Upper lobe of left lung (tissue), 6 donors: ENCODE results near the gene UBAP1. TPM values are rescaled to one million over a fixed set of nuclear protein-coding genes. Genes with fewer than 3 reads are reported as not detected.
"Not testable (repeated sequence)": the region's sequence is repeated elsewhere in the genome, so short reads cannot be mapped to it uniquely, and the experiment has no call there.

ENCODE experiments used
- ATAC-seq, 2 donors: fragments of 200-7000 bp; cut with Tn5 transposase; one replicate each; pipeline ENCODE4 v1.9.1; 2022; ENCODE audit warnings: mild to moderate bottlenecking in 2 of 2, moderate library complexity in 2 of 2; ENCODE audit not compliant: low FRiP score in 2 of 2
- DNase-seq, 2 donors: peaks; one replicate each; pipeline ENCODE4 v3.0.0-alpha.2; 2019 to 2020
- H3K27ac ChIP-seq, 4 donors: fragments of 200-600 bp; sonication (generic); one replicate each; pipeline ENCODE4 v1.5.1; 2016 to 2019
- H3K27me3 ChIP-seq, 4 donors: fragments of 200-600 bp; sonication (generic); one replicate each; pipeline ENCODE4 v1.5.1; 2017 to 2019
- H3K36me3 ChIP-seq, 4 donors: fragments of 200-600 bp; sonication (generic); one replicate each; pipeline ENCODE4 v1.5.1; 2016 to 2019
- H3K4me1 ChIP-seq, 4 donors: fragments of 200-600 bp; sonication (generic); one replicate each; pipeline ENCODE4 v1.5.1; 2018 to 2019
- H3K4me3 ChIP-seq, 4 donors: fragments of 200-600 bp; sonication (generic); one replicate each; pipeline ENCODE4 v1.5.1; 2017 to 2019; ENCODE audit warnings: mild to moderate bottlenecking in 2 of 4, moderate library complexity in 1 of 4
- H3K9me3 ChIP-seq, 4 donors: fragments of 200-600 bp; sonication (generic); one replicate each; pipeline ENCODE4 v1.5.1; 2018 to 2019
- CTCF ChIP-seq, 6 experiments: fragments of 450-650 bp in 4 of 6; fragments of 200-600 bp in 2 of 6; sonication (generic) in 2 of 6; IDR thresholded peaks; one replicate each; pipeline ENCODE4 v1.5.1; 2016 to 2019; ENCODE audit warnings: antibody characterized with exemption in 6 of 6
- EP300 ChIP-seq, 4 donors: sonication (generic); formaldehyde crosslinking; IDR thresholded peaks; one replicate each; pipeline ENCODE4 v1.5.1; 2017; ENCODE audit warnings: antibody characterized with exemption in 4 of 4, control low read depth in 2 of 4
- POLR2A ChIP-seq, 4 donors: fragments of 450-650 bp; IDR thresholded peaks; one replicate each; pipeline ENCODE4 v1.5.1; 2016 to 2017; ENCODE audit warnings: antibody characterized with exemption in 4 of 4, mild to moderate bottlenecking in 2 of 4
- POLR2AphosphoS5 ChIP-seq, 2 donors: sonication (generic); formaldehyde crosslinking; IDR thresholded peaks; one replicate each; pipeline ENCODE4 v1.5.1; 2017; ENCODE audit warnings: antibody characterized with exemption in 2 of 2
- WGBS, 2 donors: methylation state at CpG; one replicate each; pipeline ENCODE4 v1.1.5; 2017 to 2018; 5-methylcytosine and 5-hydroxymethylcytosine counted together
- total RNA-seq, 6 donors: library from RNA; depleted of rRNA in 4 of 6; stranded (reverse); fragments of >200 nt in 4 of 6; gene quantifications; one replicate each; pipeline versions ENCODE4 v1.1.0 to v1.2.1, GENCODE V29; 2016 to 2021
- donor health status: DM: no; HTN: no; CAD: no; lungs with moderate emphysema.
- donor health status: DM: no; HTN: yes; CAD: no; lungs with severe emphysema.

UBAP1 gene
- total RNA-seq, 6 donors from 2014 or later: 37.7 to 62.2 (median 48.1) TPM

- H3K27me3 ChIP-seq: no peaks in the 10 kb centered on the region
- ATAC-seq: no peak
- TF ChIP-seq POLR2AphosphoS5 (IDR thresholded peaks at IDR 0.05) (no peak), CTCF (IDR thresholded peaks at IDR 0.05) (no peak), POLR2A (IDR thresholded peaks at IDR 0.05) (no peak), EP300 (IDR thresholded peaks at IDR 0.05) (no peak)
- no peak overlapping the region for H3K27ac ChIP-seq
- peaks cover 3 to 30% (median 18%) of the 10 kb centered on the region in 4 donors for H3K36me3 ChIP-seq
- H3K4me1 ChIP-seq: peaks cover 0 to 5% (median 2%) of the 10 kb centered on the region in 4 donors
- no peak for DNase-seq
- 92 to 94% methylated on average over 2 of the region's 2 CpGs for WGBS, 2 donors
- no peaks in the 10 kb centered on the region for H3K9me3 ChIP-seq
- H3K4me3 ChIP-seq: no peak overlapping the region
Measured at GRCh38 chr9:34232201-34232600, 53.4 kb downstream of the UBAP1 start.

GRCh38 chr9:34233672-34234071 is 54.8 kb downstream of the UBAP1 start:
- Histone ChIP-seq H3K4me1 (peaks cover 0 to 5% (median 3%) of the 10 kb centered on the region in 4 donors), H3K27me3 (no peaks in the 10 kb centered on the region), H3K36me3 (peaks cover 3 to 33% (median 27%) of the 10 kb centered on the region in 4 donors), H3K4me3 (no peak overlapping the region), H3K9me3 (no peaks in the 10 kb centered on the region), H3K27ac (no peak overlapping the region)
- ATAC-seq (peak; percentile 21 to 49), DNase-seq (no peak)
- WGBS, 2 donors: 75 to 86% methylated on average over 1 of the region's 1 CpG
- TF ChIP-seq POLR2A (IDR thresholded peaks at IDR 0.05): no peak
- peak in 1 of 4 donors; percentile 42 for TF ChIP-seq EP300 (IDR thresholded peaks at IDR 0.05)
- no peak for TF ChIP-seq CTCF (IDR thresholded peaks at IDR 0.05)
- no peak for TF ChIP-seq POLR2AphosphoS5 (IDR thresholded peaks at IDR 0.05)

GRCh38 chr9:34237836-34238235 is 59.0 kb downstream of the UBAP1 start:
- Histone ChIP-seq H3K27me3 (no peaks in the 10 kb centered on the region), H3K4me1 (peaks cover 5 to 11% (median 8%) of the 10 kb centered on the region in 4 donors), H3K36me3 (peaks cover 15 to 59% (median 45%) of the 10 kb centered on the region in 4 donors), H3K9me3 (no peaks in the 10 kb centered on the region), H3K4me3 (no peak overlapping the region), H3K27ac (no peak overlapping the region)
- 90% methylated on average over 4 of the region's 4 CpGs for whole genome bisulfite sequencing, 2 donors
- TF ChIP-seq POLR2A (IDR thresholded peaks at IDR 0.05): no peak
- no peak for TF ChIP-seq EP300 (IDR thresholded peaks at IDR 0.05)
- TF ChIP-seq POLR2AphosphoS5 (IDR thresholded peaks at IDR 0.05): no peak
- ATAC-seq (peak in 1 of 2 donors; percentile 62), DNase-seq (no peak)

GRCh38 chr9:34240006-34240405 is 61.2 kb downstream of the UBAP1 start:
- DNase-seq (no peak), ATAC-seq (no peak)
- TF ChIP-seq POLR2A (IDR thresholded peaks at IDR 0.05) (no peak), CTCF (IDR thresholded peaks at IDR 0.05) (no peak), POLR2AphosphoS5 (IDR thresholded peaks at IDR 0.05) (no peak), EP300 (IDR thresholded peaks at IDR 0.05) (no peak)
- no peaks in the 10 kb centered on the region for H3K9me3 ChIP-seq
- peaks cover 13 to 58% (median 47%) of the 10 kb centered on the region in 4 donors for H3K36me3 ChIP-seq
- no peak overlapping the region for H3K27ac ChIP-seq
- 29 to 54% methylated on average over 1 of the region's 1 CpG for WGBS, 2 donors
- H3K27me3 ChIP-seq: no peaks in the 10 kb centered on the region
- H3K4me3 ChIP-seq: no peak overlapping the region
- peaks cover 0 to 10% (median 5%) of the 10 kb centered on the region in 4 donors for H3K4me1 ChIP-seq

GRCh38 chr9:34242830-34243229 is 64.0 kb downstream of the UBAP1 start:
- Histone ChIP-seq H3K27ac (no peak overlapping the region), H3K9me3 (no peaks in the 10 kb centered on the region), H3K36me3 (peaks cover 19 to 51% (median 33%) of the 10 kb centered on the region in 4 donors), H3K27me3 (no peaks in the 10 kb centered on the region), H3K4me3 (no peak overlapping the region), H3K4me1 (peaks cover 5 to 14% (median 11%) of the 10 kb centered on the region in 4 donors)
- ATAC-seq: no peak
- no peak for TF ChIP-seq POLR2A (IDR thresholded peaks at IDR 0.05)
- no peak for TF ChIP-seq CTCF (IDR thresholded peaks at IDR 0.05)
- TF ChIP-seq EP300 (IDR thresholded peaks at IDR 0.05): no peak
- no peak for TF ChIP-seq POLR2AphosphoS5 (IDR thresholded peaks at IDR 0.05)
- DNase-seq: no peak
- WGBS, 2 donors: 78 to 94% methylated on average over 2 of the region's 2 CpGs

GRCh38 chr9:34245212-34245611 is 66.4 kb downstream of the UBAP1 start:
- peaks cover 26 to 69% (median 44%) of the 10 kb centered on the region in 4 donors for H3K36me3 ChIP-seq
- H3K9me3 ChIP-seq, H3K4me3 ChIP-seq, DNase-seq, H3K27me3 ChIP-seq, ATAC-seq, H3K4me1 ChIP-seq, H3K27ac ChIP-seq: not testable (repeated sequence)
- no CpG with 5 or more reads among the region's 2 CpGs for WGBS, 2 donors
